NCI-H748 (cell line): ENCODE data around the gene EIF2S2.
"Not testable (repeated sequence)": the region's sequence is repeated elsewhere in the genome, so short reads cannot be mapped to it uniquely, and the experiment has no call there.

ENCODE experiments used
- DNase-seq: peaks from one replicate; lab custom pipeline; 2025; ENCODE audit not compliant: unreplicated experiment; lab: John Stamatoyannopoulos, UW

Gene EIF2S2

DNA sequence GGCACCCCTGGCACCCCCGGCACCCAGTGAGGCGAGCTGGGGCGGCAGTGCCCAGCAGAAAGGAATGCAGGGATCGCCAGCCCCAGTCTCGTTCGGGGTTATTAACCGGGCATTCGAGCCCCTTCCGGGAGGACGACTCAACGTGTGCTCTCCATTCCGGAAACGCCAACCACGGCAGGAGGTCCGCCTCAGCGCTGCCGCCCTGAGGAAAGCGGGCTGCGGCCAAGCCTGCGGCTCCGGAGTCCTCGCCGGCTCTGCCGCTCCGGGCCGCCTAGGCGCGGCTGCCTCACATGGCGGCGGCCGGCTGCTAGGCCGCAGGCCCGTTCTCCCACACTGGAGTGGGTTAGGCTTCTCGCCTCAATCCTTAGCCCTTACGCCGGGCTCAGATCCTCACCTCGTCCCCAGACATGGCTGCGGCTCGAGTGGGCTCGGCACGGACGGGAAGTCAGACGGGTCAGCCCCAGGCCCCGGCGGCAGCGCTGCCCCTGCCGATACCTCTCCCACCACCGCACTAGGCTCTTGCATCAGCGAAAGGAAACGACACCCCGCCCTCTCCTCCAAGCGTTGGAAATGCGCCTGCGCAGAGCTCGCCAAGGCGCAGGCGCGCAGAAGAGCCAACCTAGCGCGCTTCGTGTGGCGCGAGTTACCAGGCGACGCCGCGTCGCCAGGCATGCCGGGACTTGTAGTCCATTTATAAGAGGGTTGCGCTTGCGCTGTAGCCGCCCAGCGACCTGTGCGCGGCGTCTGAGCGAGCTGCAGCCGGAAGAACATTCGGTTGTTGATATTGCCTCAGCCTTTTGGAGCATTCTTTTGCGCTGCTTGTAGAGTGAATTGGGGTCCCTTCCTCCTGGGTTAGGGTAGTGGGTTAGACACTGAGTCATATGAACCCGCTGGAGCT, at the start of gene EIF2S2:
Gene EIF2S2, minus strand, starts transcription at position 542 of the 898 bp plus-strand sequence. Its CDS starts 133 bp downstream, at position 409.
- peak; percentile 99 for DNase-seq

DNA sequence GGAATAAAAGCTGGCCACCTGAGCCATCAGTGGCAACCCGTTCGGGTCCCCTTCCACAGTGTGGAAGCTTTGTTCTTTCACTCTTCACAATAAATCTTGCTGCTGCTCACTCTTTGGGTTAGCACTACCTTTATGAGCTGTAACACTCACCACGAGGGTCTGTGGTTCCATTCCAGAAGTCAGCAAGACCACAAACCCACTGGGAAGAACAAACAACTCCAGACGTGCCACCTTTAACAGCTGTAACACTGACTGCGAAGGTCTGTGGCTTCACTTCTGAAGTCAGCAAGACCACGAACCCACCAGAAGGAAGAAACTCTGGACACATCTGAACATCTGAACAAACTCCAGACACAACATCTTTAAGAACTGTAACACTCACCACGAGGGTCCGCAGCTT, 45.7 kb upstream of the EIF2S2 start:
- not testable (repeated sequence) for DNase-seq

DNA sequence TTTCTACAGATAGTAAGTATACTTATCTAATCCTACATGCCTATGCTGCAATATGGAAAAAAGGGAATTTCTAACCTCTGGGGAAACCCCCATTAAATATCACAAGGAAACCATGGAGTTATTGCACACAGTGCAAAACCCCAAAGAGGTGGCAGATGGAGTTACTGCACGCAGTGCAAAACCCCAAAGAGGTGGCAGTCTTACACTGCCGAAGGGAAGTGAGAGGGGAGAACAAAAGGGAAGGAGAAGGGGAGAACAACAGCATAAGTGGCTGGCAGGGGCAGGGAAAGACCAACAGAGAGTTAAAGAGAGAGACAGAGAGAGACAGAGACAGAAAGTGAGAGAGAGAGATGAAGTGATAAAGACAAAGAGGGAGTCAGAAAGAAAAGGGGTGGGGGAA, 43.8 kb upstream of the EIF2S2 start:
- DNase-seq = no peak

- not testable (repeated sequence) for DNase-seq
These were observed 41.1 kb upstream of the EIF2S2 start for GRCh38 chr20:34153169-34153568.

- not testable (repeated sequence) for DNase-seq
These were observed 40.0 kb upstream of the EIF2S2 start for GRCh38 chr20:34152073-34152472.

GRCh38 chr20:34150306-34151000, 38.4 kb upstream of the EIF2S2 start:
- no peak for DNase-seq

DNA sequence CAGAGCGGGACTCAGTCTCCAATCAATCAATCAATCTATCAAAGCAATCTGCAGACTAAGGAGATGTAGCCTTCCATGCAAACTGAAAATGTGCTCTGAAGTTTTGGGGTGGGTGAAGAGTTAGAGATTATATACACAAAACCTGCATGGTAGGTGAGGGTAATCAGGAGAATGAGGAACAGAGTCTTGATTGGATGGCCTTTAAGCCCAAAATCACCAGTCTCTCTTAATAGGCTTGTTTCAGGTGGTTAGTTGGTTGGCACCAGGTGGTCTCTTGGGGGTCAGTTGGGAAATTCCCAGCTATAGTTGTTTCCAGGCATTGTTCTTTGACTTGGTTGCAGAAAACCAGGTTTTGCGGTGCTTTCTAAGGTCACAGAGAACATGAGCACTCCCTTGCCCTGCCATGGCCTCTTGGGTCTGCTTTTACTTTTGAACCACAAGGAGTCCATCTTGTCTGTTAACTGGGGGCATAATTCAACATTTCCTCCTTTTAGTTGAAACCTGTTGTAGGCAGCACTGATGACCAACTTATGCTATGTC, 33.3 kb upstream of the EIF2S2 start:
- no peak for DNase-seq

- DNase-seq = no peak
These were observed 31.9 kb upstream of the EIF2S2 start for GRCh38 chr20:34143951-34144350.

GRCh38 chr20:34142121-34142520, 30.1 kb upstream of the EIF2S2 start:
- DNase-seq = no peak

DNA sequence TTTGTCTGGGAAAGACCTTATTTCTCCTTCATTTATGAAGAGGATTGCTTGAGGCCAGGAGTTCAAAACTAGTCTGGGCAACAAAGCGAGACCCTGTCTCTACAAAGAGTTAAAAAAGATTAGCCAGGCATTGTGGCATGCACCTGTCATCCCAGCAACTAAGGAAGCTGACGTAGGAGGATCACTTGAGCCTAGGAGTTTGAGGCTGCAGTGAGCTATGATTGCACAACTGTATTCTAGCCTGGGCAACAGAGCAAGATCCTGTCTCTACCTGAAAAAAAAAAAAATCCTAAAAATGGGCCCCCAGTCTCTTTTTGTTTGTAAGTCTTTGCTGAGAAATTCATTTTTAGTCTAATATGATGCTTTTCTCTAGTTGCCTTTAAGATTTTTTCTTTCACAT, 29.2 kb upstream of the EIF2S2 start:
- DNase-seq = no peak

DNA sequence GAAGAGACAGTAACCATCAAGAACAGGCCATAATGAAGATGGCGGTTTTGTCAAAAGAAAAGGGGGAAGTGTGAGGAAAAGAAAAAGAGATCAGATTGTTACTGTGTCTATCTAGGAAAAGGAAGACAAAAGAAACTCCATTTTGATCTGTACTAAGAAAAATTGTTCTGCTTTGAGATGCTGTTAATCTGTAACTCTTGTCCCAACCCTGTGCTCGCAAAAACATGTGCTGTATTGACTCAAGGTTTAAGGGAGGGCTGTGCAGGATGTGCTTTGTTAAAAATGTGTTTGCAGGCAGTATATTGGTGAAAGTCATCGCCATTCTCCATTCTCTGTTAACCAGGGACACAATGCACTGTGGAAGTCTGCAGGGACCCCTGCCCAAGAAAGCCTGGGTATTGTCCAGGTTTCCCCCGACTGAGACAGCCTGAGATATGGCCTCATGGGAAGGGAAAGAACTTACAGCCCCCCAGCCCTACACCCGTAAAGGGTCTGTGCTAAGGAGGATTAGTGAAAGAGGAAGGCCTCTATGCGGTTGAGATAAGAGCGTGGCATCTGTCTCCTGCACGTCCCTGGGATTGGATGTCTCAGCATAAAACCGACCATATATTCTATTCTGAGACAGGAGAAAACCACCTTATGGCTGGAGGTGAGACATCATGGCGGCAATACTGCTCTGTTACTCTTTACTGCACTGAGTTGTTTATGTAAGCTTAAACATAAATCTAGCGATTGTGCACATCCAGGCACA, 23.7 kb upstream of the EIF2S2 start:
- not testable (repeated sequence) for DNase-seq

- not testable (repeated sequence) for DNase-seq
These were observed 21.4 kb upstream of the EIF2S2 start for GRCh38 chr20:34133365-34133860.

DNA sequence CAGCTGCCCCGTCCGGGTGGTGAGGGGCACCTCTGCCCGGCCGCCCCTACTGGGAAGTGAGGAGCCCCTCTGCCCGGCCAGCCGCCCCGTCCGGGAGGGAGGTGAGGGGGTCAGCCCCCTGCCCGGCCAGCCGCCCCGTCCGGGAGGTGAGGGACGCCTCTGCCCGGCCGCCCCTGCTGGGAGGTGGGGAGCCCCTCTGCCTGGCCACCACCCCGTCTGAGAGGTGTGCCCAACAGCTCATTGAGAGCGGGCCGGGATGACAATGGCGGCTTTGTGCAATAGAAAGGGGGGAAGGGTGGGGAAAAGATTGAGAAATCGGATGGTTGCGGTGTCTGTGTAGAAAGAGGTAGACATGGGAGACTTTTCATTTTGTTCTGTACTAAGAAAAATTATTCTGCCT, 20.9 kb upstream of the EIF2S2 start:
- DNase-seq = peak; percentile 61

GRCh38 chr20:34132491-34132890, 20.4 kb upstream of the EIF2S2 start:
- not testable (repeated sequence) for DNase-seq

DNA sequence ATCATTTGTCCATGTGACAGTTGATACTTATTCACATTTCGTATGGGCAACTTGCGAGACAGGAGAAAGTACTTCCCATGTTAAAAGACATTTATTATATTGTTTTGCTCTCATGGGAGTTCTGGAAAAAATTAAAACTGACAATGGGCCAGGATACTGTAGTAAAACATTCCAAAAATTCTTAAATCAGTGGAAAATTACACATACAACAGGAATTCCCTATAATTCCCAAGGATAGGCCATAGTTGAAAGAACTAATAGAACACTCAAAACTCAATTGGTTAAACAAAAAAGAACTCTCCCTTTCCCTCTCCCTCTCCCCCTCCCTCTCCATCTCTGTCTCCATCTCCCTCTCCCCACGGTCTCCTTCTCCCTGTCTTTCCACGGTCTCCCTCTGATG, 19.4 kb upstream of the EIF2S2 start:
- no peak for DNase-seq

DNA sequence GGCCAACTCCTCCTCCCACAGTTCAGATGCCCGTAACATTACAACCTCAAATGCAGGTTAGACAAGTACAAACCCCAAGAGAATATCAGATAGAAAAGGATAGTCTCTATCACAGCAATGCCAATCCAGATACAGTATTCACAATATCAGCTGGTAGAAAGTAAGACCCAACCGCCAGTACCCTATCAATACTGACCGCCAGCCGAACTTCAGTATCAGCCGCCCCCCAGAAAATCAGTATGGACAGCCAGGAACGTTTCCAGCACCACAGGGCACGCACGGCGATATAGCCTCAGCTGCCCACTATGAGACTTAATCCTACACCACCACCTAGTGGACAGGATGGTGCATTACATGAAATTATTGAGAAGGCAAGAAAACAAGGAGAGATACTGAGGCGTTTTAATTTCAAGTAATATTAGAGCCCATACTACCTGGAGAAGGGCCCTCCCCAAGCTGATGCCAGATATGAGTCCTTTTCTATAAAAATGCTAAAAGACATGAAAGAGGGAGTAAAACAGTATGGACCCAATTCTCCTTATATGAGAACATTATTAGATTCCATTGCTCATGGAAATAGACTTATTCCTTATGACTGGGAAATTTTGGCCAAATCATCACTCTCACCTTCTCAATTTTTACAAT, 17.6 kb upstream of the EIF2S2 start:
- peak; percentile 83 for DNase-seq

DNA sequence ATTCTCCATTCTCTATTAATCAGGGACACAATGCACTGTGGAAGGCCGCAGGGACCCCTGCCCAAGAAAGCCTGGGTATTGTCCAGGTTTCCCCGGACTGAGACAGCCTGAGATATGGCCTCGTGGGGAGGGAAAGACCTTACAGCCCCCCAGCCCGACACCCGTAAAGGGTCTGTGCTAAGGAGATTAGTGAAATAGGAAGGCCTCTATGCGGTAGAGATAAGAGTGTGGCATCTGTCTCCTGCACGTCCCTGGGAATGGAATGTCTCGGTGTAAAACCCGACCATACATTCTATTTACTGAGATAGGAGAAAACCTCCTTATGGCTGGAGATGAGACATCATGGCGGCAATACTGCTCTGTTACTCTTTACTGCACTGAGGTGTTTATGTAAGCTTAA, 15.7 kb upstream of the EIF2S2 start:
- DNase-seq = no peak

GRCh38 chr20:34124469-34125249, 12.6 kb upstream of the EIF2S2 start:
- no peak for DNase-seq

DNA sequence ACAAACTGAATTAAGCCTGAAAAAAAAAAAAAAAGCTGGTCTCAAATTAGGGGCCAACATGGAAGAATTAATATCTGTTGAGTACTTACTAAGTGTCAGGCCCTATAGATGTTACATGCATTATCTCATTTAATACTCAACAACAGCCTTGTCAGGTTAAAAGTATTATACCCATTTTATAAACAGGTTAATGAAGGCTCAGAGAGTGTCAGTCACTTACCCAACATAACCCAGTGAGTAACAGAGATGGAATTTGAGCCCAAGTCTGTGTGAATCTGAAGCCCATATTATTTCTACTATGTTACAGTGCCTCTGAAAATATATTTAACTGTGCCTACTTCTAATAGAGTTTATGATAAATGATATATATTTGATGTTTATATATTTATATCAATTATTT, 11.3 kb upstream of the EIF2S2 start:
- no peak for DNase-seq
